Esophagus (tissue), 2 donors: ENCODE data around the gene DOCK10. TPM values are rescaled to one million over a fixed set of nuclear protein-coding genes. Genes with fewer than 3 reads are reported as not detected.

Experiments used
- H3K27ac ChIP-seq, 2 donors: one replicate each; pipeline ENCODE4 v1.5.1; 2013; ENCODE audit warnings: low read depth in 2 of 2, mild to moderate bottlenecking in 2 of 2, inconsistent platforms in 1 of 2, low read length in 1 of 2, moderate library complexity in 1 of 2
- H3K27me3 ChIP-seq, 2 donors: one replicate each; pipeline ENCODE4 v1.6.1; 2013; ENCODE audit warnings: low read length in 2 of 2, control low read depth in 1 of 2, mild to moderate bottlenecking in 1 of 2; ENCODE audit not compliant: insufficient read depth in 2 of 2, control insufficient read depth in 1 of 2
- H3K36me3 ChIP-seq, 2 donors: one replicate each; pipeline ENCODE4 v1.6.1; 2013; ENCODE audit warnings: low read length in 1 of 2; ENCODE audit not compliant: control insufficient read depth in 2 of 2, insufficient read depth in 2 of 2
- H3K4me1 ChIP-seq, 2 donors: one replicate each; pipeline ENCODE4 v1.6.1; 2013; ENCODE audit warnings: low read length in 1 of 2; ENCODE audit not compliant: control insufficient read depth in 2 of 2, insufficient read depth in 2 of 2
- H3K4me3 ChIP-seq, 2 donors: one replicate each; pipeline ENCODE4 v1.5.1; 2013; ENCODE audit warnings: low read length in 2 of 2, mild to moderate bottlenecking in 2 of 2, low read depth in 1 of 2, moderate library complexity in 1 of 2
- H3K9me3 ChIP-seq, 2 donors: one replicate each; pipeline ENCODE4 v1.6.1; 2013; ENCODE audit warnings: mild to moderate bottlenecking in 2 of 2, low read depth in 1 of 2, low read length in 1 of 2, moderate library complexity in 1 of 2; ENCODE audit not compliant: control insufficient read depth in 2 of 2, insufficient read depth in 1 of 2
- WGBS, 2 donors: extraction: QIAGEN DNeasy Blood & Tissue Kit; methylation state at CpG; one replicate each; pipeline ENCODE4 v1.1.7; 2013; 5-methylcytosine and 5-hydroxymethylcytosine counted together
- polyA plus RNA-seq, 2 donors: library from polyadenylated mRNA; stranded (reverse); fragments of 200-250 nt; gene quantifications; one replicate each; pipeline ENCODE4 v1.2.3, GENCODE V29; 2013
- donor health status: healthy with polysubstance abuse.
- donor health status: Bipolar disorder and iron deficiency.

DOCK10 gene
- polyA plus RNA-seq, 2 donors, result 1.7 to 2.5 TPM

- no peak overlapping the region for H3K27ac ChIP-seq
- H3K9me3 ChIP-seq, result no peaks in the 10 kb centered on the region
- peaks cover 0 to 3% of the 10 kb centered on the region in 2 donors for H3K36me3 ChIP-seq
- no peaks in the 10 kb centered on the region for H3K4me1 ChIP-seq
- H3K27me3 ChIP-seq, result no peaks in the 10 kb centered on the region
- no peak overlapping the region for H3K4me3 ChIP-seq
These were observed 171.9 kb downstream of the DOCK10 start for GRCh38 chr2:224870341-224870740.

GRCh38 chr2:224869601-224870233 is 172.6 kb downstream of the DOCK10 start:
- H3K4me1 ChIP-seq, result no peaks in the 10 kb centered on the region
- no peaks in the 10 kb centered on the region for H3K9me3 ChIP-seq
- no peak overlapping the region for H3K27ac ChIP-seq
- peaks cover 0 to 3% of the 10 kb centered on the region in 2 donors for H3K36me3 ChIP-seq
- H3K4me3 ChIP-seq, result no peak overlapping the region
- WGBS, 2 donors, result 49 to 64% methylated on average over 3 of the region's 3 CpGs
- no peaks in the 10 kb centered on the region for H3K27me3 ChIP-seq

- H3K27ac ChIP-seq, result no peak overlapping the region
- 53 to 72% methylated on average over 2 of the region's 2 CpGs for WGBS, 2 donors
- H3K27me3 ChIP-seq, result no peaks in the 10 kb centered on the region
- H3K4me3 ChIP-seq, result no peak overlapping the region
- no peaks in the 10 kb centered on the region for H3K4me1 ChIP-seq
- no peaks in the 10 kb centered on the region for H3K36me3 ChIP-seq
- H3K9me3 ChIP-seq, result no peaks in the 10 kb centered on the region
These were observed 177.3 kb downstream of the DOCK10 start for GRCh38 chr2:224865016-224865415.

GRCh38 chr2:224861266-224861665 is 181.0 kb downstream of the DOCK10 start:
- no peak overlapping the region for H3K27ac ChIP-seq
- H3K4me1 ChIP-seq, result no peaks in the 10 kb centered on the region
- no peaks in the 10 kb centered on the region for H3K9me3 ChIP-seq
- H3K36me3 ChIP-seq, result no peaks in the 10 kb centered on the region
- no peak overlapping the region for H3K4me3 ChIP-seq
- no peaks in the 10 kb centered on the region for H3K27me3 ChIP-seq
- WGBS, 2 donors, result 57 to 65% methylated on average over 4 of the region's 4 CpGs

GRCh38 chr2:224860786-224861185 is 181.5 kb downstream of the DOCK10 start:
- no peaks in the 10 kb centered on the region for H3K36me3 ChIP-seq
- no peaks in the 10 kb centered on the region for H3K9me3 ChIP-seq
- no peaks in the 10 kb centered on the region for H3K27me3 ChIP-seq
- peak overlapping the region in 1 of 2 donors; percentile 30 for H3K27ac ChIP-seq
- no peaks in the 10 kb centered on the region for H3K4me1 ChIP-seq
- no peak overlapping the region for H3K4me3 ChIP-seq

GRCh38 chr2:224851811-224852210 is 190.5 kb downstream of the DOCK10 start:
- Histone ChIP-seq H3K4me1 (no peaks in the 10 kb centered on the region), H3K27ac (no peak overlapping the region), H3K27me3 (no peaks in the 10 kb centered on the region), H3K36me3 (no peaks in the 10 kb centered on the region), H3K9me3 (no peaks in the 10 kb centered on the region), H3K4me3 (no peak overlapping the region)
- WGBS, 2 donors, result 90% methylated on average over 12 of the region's 12 CpGs

GRCh38 chr2:224850081-224850480 is 192.2 kb downstream of the DOCK10 start:
- Histone ChIP-seq H3K36me3 (no peaks in the 10 kb centered on the region), H3K9me3 (no peaks in the 10 kb centered on the region), H3K27ac (no peak overlapping the region), H3K4me3 (no peak overlapping the region), H3K4me1 (no peaks in the 10 kb centered on the region), H3K27me3 (no peaks in the 10 kb centered on the region)
- 44 to 70% methylated on average over 1 of the region's 1 CpG for whole genome bisulfite sequencing, 2 donors

- no peaks in the 10 kb centered on the region for H3K9me3 ChIP-seq
- no peak overlapping the region for H3K27ac ChIP-seq
- WGBS, 2 donors, result 43 to 59% methylated on average over 6 of the region's 6 CpGs
- H3K4me3 ChIP-seq, result no peak overlapping the region
- no peaks in the 10 kb centered on the region for H3K36me3 ChIP-seq
- no peaks in the 10 kb centered on the region for H3K27me3 ChIP-seq
- no peaks in the 10 kb centered on the region for H3K4me1 ChIP-seq
These were observed 193.0 kb downstream of the DOCK10 start for GRCh38 chr2:224849264-224849663.

GRCh38 chr2:224847961-224848850 is 194.1 kb downstream of the DOCK10 start:
- no peaks in the 10 kb centered on the region for H3K36me3 ChIP-seq
- no peaks in the 10 kb centered on the region for H3K27me3 ChIP-seq

GRCh38 chr2:224847381-224847780 is 194.9 kb downstream of the DOCK10 start:
- H3K27ac ChIP-seq, result no peak overlapping the region
- no peaks in the 10 kb centered on the region for H3K9me3 ChIP-seq
- 78 to 87% methylated on average over 2 of the region's 2 CpGs for WGBS, 2 donors
- no peaks in the 10 kb centered on the region for H3K27me3 ChIP-seq
- no peaks in the 10 kb centered on the region for H3K4me1 ChIP-seq
- no peak overlapping the region for H3K4me3 ChIP-seq
- no peaks in the 10 kb centered on the region for H3K36me3 ChIP-seq

More at GRCh38 chr2:224847961-224848850, 194.1 kb downstream of the DOCK10 start:
- Histone ChIP-seq H3K4me3 (no peak overlapping the region), H3K9me3 (no peaks in the 10 kb centered on the region), H3K4me1 (no peaks in the 10 kb centered on the region), H3K27ac (no peak overlapping the region)
- WGBS, 2 donors, result 47 to 56% methylated on average over 7 of the region's 7 CpGs
